Lower lobe of right lung (tissue), 2 donors: ENCODE data around the gene TMEM59L. TPM values are rescaled to one million over a fixed set of nuclear protein-coding genes. Genes with fewer than 3 reads are reported as not detected.

Source experiments
- ATAC-seq, 2 donors: fragments of 200-7000 bp; cut with Tn5 transposase; one replicate each; pipeline ENCODE4 v1.9.1; 2020 to 2022; ENCODE audit warnings: mild to moderate bottlenecking in 2 of 2, moderate library complexity in 2 of 2
- DNase-seq: peaks from one replicate; pipeline ENCODE4 v3.0.0-alpha.2; 2020
- H3K27ac ChIP-seq: fragments of 200-600 bp; one replicate; pipeline ENCODE4 v1.8.0; 2022
- H3K27me3 ChIP-seq: fragments of 200-600 bp; one replicate; pipeline ENCODE4 v1.8.0; 2022; ENCODE audit warnings: low read depth
- H3K36me3 ChIP-seq: fragments of 200-600 bp; one replicate; pipeline ENCODE4 v1.8.0; 2022; ENCODE audit warnings: mild to moderate bottlenecking
- H3K4me1 ChIP-seq: fragments of 200-600 bp; one replicate; pipeline ENCODE4 v1.8.0; 2022
- H3K4me3 ChIP-seq: fragments of 200-600 bp; one replicate; pipeline ENCODE4 v1.8.0; 2022; ENCODE audit warnings: mild to moderate bottlenecking
- H3K9me3 ChIP-seq: fragments of 200-600 bp; one replicate; pipeline ENCODE4 v1.8.0; 2022
- intact Hi-C: fragments of 100-400 bp; cut with DNase I; formaldehyde crosslinking; loops from one replicate; pipeline ENCODE4 v1.11.0; 2022
- total RNA-seq: library from RNA; stranded (reverse); fragmentation: NEBNext Ultra II Directional; extraction: Animal tissue kit (Norgen Biotek cat#: 25700); gene quantifications from one replicate; pipeline ENCODE4 v1.2.1, GENCODE V29; 2021
- TF ChIP-seq, protein P1 (sequence below): fragments of 200-600 bp; IDR thresholded peaks from one replicate; pipeline ENCODE4 v1.8.0; 2022; ENCODE audit warnings: antibody characterized with exemption, mild to moderate bottlenecking
- donor health status: DM: no; HTN: yes; CAD: no; lungs with severe emphysema.

Gene TMEM59L
- total RNA-seq, 1 donor from 2014 or later: 1.1 TPM

- Histone ChIP-seq H3K27ac (no peak overlapping the region), H3K9me3 (no peaks in the 10 kb centered on the region), H3K36me3 (no peaks in the 10 kb centered on the region), H3K4me1 (peaks cover 23% of the 10 kb centered on the region), H3K27me3 (peaks cover 79% of the 10 kb centered on the region), H3K4me3 (no peak overlapping the region)
- TF ChIP-seq, protein P1, sequence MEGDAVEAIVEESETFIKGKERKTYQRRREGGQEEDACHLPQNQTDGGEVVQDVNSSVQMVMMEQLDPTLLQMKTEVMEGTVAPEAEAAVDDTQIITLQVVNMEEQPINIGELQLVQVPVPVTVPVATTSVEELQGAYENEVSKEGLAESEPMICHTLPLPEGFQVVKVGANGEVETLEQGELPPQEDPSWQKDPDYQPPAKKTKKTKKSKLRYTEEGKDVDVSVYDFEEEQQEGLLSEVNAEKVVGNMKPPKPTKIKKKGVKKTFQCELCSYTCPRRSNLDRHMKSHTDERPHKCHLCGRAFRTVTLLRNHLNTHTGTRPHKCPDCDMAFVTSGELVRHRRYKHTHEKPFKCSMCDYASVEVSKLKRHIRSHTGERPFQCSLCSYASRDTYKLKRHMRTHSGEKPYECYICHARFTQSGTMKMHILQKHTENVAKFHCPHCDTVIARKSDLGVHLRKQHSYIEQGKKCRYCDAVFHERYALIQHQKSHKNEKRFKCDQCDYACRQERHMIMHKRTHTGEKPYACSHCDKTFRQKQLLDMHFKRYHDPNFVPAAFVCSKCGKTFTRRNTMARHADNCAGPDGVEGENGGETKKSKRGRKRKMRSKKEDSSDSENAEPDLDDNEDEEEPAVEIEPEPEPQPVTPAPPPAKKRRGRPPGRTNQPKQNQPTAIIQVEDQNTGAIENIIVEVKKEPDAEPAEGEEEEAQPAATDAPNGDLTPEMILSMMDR: peak; percentile 9
- DNase-seq (no peak), ATAC-seq (no peak)
- intact Hi-C loops: no loop called here
These were observed 9.3 kb upstream of the TMEM59L start for GRCh38 chr19:18603255-18603957.

DNA sequence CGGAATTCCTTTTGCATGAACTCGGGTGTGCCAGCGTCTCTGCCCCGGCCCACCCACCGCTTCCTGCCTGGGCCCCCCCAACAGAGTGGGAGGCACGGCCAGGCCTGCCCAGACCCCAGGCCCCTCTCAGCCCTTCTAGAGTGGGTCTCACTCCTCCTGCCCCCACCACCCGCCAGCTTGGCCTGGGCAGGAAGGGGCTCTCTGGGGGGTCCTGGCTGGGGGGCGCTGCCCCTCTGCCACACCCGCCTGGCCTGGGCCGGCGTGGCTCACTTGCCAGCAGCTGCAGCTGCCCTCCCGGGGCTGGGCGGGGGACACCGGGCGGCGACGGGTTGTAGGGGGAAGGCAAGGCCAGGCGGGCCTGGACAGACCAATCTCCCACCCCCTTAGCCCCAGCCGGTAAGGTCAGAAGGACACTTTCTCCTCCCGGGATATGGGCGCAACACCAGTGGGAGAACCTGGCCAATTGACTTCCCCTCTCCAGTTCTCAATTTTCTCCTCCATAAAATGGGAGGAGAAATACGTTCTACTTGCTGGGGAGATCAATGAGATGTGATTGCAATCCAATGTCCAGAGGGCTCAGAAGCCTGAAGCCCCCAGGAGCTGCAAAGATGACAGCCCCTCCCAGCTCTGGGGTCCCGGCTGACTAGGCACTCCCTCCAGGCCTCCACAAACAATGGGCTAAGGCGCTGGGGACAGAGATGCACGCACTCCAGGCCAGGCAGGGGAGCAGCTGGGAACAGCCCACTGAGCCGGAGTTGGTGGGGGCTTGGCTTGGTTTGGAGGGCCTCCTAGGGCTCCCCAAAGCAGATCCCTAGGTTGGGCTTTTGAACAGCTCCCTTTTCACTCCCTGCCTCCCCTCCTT is 8.5 kb upstream of the TMEM59L start:
- no peak overlapping the region for H3K27ac ChIP-seq
- ATAC-seq (no peak), DNase-seq (no peak)
- H3K27me3 ChIP-seq: peaks cover 79% of the 10 kb centered on the region
- H3K4me3 ChIP-seq: no peak overlapping the region
- H3K9me3 ChIP-seq: no peaks in the 10 kb centered on the region
- peaks cover 23% of the 10 kb centered on the region for H3K4me1 ChIP-seq
- TF ChIP-seq, protein P1: no peak
- intact Hi-C loops: no loop called here
- no peaks in the 10 kb centered on the region for H3K36me3 ChIP-seq

DNA sequence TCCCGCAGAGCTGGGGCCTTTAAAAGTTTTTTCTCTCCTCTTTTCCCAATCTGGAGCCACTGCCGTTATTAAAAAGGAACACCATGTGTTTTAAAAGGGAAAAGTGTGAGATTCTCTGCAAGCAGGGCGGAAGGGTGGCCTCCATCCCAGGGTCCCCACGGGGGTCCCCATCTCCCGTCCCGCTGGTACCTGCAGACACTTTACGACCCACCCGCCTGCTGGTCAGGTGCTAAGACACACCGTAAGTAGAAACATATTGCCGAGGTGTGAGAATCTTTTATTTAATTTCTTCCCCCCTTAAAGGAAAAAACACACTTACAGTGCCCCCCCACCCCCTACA is 7.9 kb upstream of the TMEM59L start:
- H3K36me3 ChIP-seq: no peaks in the 10 kb centered on the region
- TF ChIP-seq, protein P1: no peak
- ATAC-seq (no peak), DNase-seq (no peak)
- H3K9me3 ChIP-seq: no peaks in the 10 kb centered on the region
- peaks cover 26% of the 10 kb centered on the region for H3K4me1 ChIP-seq
- no peak overlapping the region for H3K27ac ChIP-seq
- H3K27me3 ChIP-seq: peaks cover 79% of the 10 kb centered on the region
- intact Hi-C loops: no loop called here
- no peak overlapping the region for H3K4me3 ChIP-seq

DNA sequence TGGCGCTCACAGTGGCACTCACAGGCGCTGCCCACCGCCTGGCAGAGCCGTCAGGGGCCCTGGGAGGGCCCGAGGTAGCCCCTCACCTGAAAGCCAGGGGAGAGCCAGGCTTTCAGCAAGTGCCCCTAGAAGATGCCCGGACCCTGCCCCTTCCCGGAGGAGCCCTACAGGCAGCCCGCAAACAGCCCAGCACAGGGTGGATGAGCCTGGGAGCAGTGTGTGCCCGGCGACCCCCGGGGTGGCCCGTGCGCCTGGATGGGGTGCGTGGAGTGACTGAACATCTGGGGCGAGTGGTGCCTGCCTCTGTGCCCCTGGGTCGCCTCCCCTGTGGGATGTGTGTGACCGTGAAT is 7.5 kb upstream of the TMEM59L start:
- Histone ChIP-seq H3K36me3 (no peaks in the 10 kb centered on the region), H3K4me3 (peak overlapping the region; percentile 31), H3K4me1 (peaks cover 30% of the 10 kb centered on the region), H3K27me3 (peaks cover 83% of the 10 kb centered on the region), H3K27ac (no peak overlapping the region), H3K9me3 (no peaks in the 10 kb centered on the region)
- DNase-seq: no peak
- intact Hi-C loops: no loop called here
- TF ChIP-seq, protein P1: no peak
- no peak for ATAC-seq

GRCh38 chr19:18605546-18606280 is 7.0 kb upstream of the TMEM59L start:
- H3K9me3 ChIP-seq: no peaks in the 10 kb centered on the region
- no peaks in the 10 kb centered on the region for H3K36me3 ChIP-seq
- H3K4me3 ChIP-seq: peak overlapping the region; percentile 31
- H3K27ac ChIP-seq: no peak overlapping the region
- DNase-seq (no peak), ATAC-seq (no peak)
- peaks cover 88% of the 10 kb centered on the region for H3K27me3 ChIP-seq
- TF ChIP-seq, protein P1: no peak
- intact Hi-C loops: no loop called here
- H3K4me1 ChIP-seq: peaks cover 36% of the 10 kb centered on the region
